SK-N-SH treated with all-trans-retinoic acid at 6 μM for 48 hours (cell line): ENCODE measurements around the gene CHRNA4.

Experiments
- ATAC-seq: fragments of 200-7000 bp; cut with Tn5 transposase; 3 replicates; pipeline ENCODE4 v1.9.1; 2020; ENCODE audit warnings: mild to moderate bottlenecking, moderate library complexity
- ARNTL ChIP-seq: fragments of 450-650 bp; formaldehyde crosslinking; IDR thresholded peaks from 2 replicates; pipeline ENCODE4 v1.5.0; 2020; ENCODE audit warnings: low read depth, mild to moderate bottlenecking, moderate library complexity, borderline replicate concordance
- BACH2 ChIP-seq: fragments of 250-450 bp; sonication (Bioruptor Pico); IDR thresholded peaks from 2 replicates; pipeline ENCODE4 v1.9.0; 2021; ENCODE audit warnings: mild to moderate bottlenecking, borderline replicate concordance
- CSDC2 ChIP-seq: fragments of 250-450 bp; sonication (Bioruptor Pico); IDR thresholded peaks from 2 replicates; pipeline ENCODE4 v1.5.0; 2020; ENCODE audit warnings: mild to moderate bottlenecking, moderate library complexity
- ESRRG ChIP-seq: fragments of 250-450 bp; sonication (Bioruptor Pico); IDR thresholded peaks from 2 replicates; pipeline ENCODE4 v1.6.1; 2021; ENCODE audit warnings: mild to moderate bottlenecking
- GLIS3 ChIP-seq: fragments of 250-450 bp; sonication (Bioruptor Pico); IDR thresholded peaks from 2 replicates; pipeline ENCODE4 v1.5.0; 2020; ENCODE audit warnings: mild to moderate bottlenecking, moderate library complexity
- ISL1 ChIP-seq: fragments of 250-450 bp; sonication (Bioruptor Pico); IDR thresholded peaks from 2 replicates; pipeline ENCODE4 v2.1.2; 2022; ENCODE audit warnings: mild to moderate bottlenecking, moderate library complexity
- OSR1 ChIP-seq: fragments of 250-450 bp; sonication (Bioruptor Pico); IDR thresholded peaks from 2 replicates; pipeline ENCODE4 v1.8.0; 2022; ENCODE audit warnings: moderate library complexity, mild to moderate bottlenecking, inconsistent platforms
- PPARA ChIP-seq: fragments of 250-450 bp; sonication (Bioruptor Pico); IDR thresholded peaks from 2 replicates; pipeline ENCODE4 v1.5.0; 2020; ENCODE audit warnings: mild to moderate bottlenecking, borderline replicate concordance
- RARB ChIP-seq: fragments of 250-450 bp; sonication (Bioruptor Pico); IDR thresholded peaks from 2 replicates; pipeline ENCODE4 v1.8.0; 2021; ENCODE audit warnings: mild to moderate bottlenecking, moderate library complexity
- SNAI2 ChIP-seq: fragments of 250-450 bp; sonication (Bioruptor Pico); IDR thresholded peaks from 2 replicates; pipeline ENCODE4 v1.5.0; 2020; ENCODE audit warnings: mild to moderate bottlenecking, moderate library complexity
- TCF4 ChIP-seq: fragments of 250-450 bp; sonication (Bioruptor Pico); IDR thresholded peaks from 2 replicates; pipeline ENCODE4 v1.8.0; 2021; ENCODE audit warnings: mild to moderate bottlenecking, moderate library complexity, borderline replicate concordance
- TOX ChIP-seq: fragments of 250-450 bp; sonication (Bioruptor Pico); IDR thresholded peaks from 2 replicates; pipeline ENCODE4 v1.8.0; 2021; ENCODE audit warnings: mild to moderate bottlenecking, moderate library complexity, borderline replicate concordance
- ZC3H10 ChIP-seq: fragments of 250-450 bp; sonication (Bioruptor Pico); IDR thresholded peaks from 2 replicates; pipeline ENCODE4 v1.5.1; 2021; ENCODE audit warnings: mild to moderate bottlenecking, moderate library complexity
- ZFP3 ChIP-seq: fragments of 250-450 bp; sonication (Bioruptor Pico); IDR thresholded peaks from 2 replicates; pipeline ENCODE4 v1.5.0; 2020; ENCODE audit warnings: mild to moderate bottlenecking, moderate library complexity
- ZFP30 ChIP-seq: fragments of 450-650 bp; formaldehyde crosslinking; IDR thresholded peaks from 2 replicates; pipeline ENCODE4 v1.5.0; 2022; ENCODE audit warnings: mild to moderate bottlenecking, moderate library complexity
- ZNF565 ChIP-seq: fragments of 450-650 bp; formaldehyde crosslinking; conservative IDR thresholded peaks from 2 replicates; pipeline ENCODE4 v1.5.0; 2020; ENCODE audit warnings: low read depth, mild to moderate bottlenecking, moderate library complexity
- ZNF70 ChIP-seq: fragments of 450-650 bp; formaldehyde crosslinking; IDR thresholded peaks from 2 replicates; pipeline ENCODE4 v1.5.0; 2020; ENCODE audit warnings: mild to moderate bottlenecking, moderate library complexity
- ZNF8 ChIP-seq: fragments of 450-650 bp; formaldehyde crosslinking; IDR thresholded peaks from 2 replicates; pipeline ENCODE4 v1.5.0; 2020; ENCODE audit warnings: mild to moderate bottlenecking, moderate library complexity
- TF ChIP-seq, protein P1 (sequence below): fragments of 250-450 bp; sonication (Bioruptor Pico); IDR thresholded peaks from 2 replicates; pipeline ENCODE4 v1.5.1; 2020; ENCODE audit warnings: low read depth, mild to moderate bottlenecking, moderate library complexity
- TF ChIP-seq, protein P2 (sequence below): fragments of 250-450 bp; sonication (Bioruptor Pico); IDR thresholded peaks from 2 replicates; pipeline ENCODE4 v1.8.0; 2021; ENCODE audit warnings: low read depth, mild to moderate bottlenecking, moderate library complexity, borderline replicate concordance
- TF ChIP-seq, protein P3 (sequence below): fragments of 250-450 bp; sonication (Bioruptor Pico); IDR thresholded peaks from 2 replicates; pipeline ENCODE4 v1.8.0; 2020; ENCODE audit warnings: mild to moderate bottlenecking, moderate library complexity, borderline replicate concordance
- TF ChIP-seq, protein P4 (sequence below): fragments of 250-450 bp; sonication (Bioruptor Pico); IDR thresholded peaks from 2 replicates; pipeline ENCODE4 v1.5.0; 2020; ENCODE audit warnings: mild to moderate bottlenecking, moderate library complexity

Gene CHRNA4

DNA sequence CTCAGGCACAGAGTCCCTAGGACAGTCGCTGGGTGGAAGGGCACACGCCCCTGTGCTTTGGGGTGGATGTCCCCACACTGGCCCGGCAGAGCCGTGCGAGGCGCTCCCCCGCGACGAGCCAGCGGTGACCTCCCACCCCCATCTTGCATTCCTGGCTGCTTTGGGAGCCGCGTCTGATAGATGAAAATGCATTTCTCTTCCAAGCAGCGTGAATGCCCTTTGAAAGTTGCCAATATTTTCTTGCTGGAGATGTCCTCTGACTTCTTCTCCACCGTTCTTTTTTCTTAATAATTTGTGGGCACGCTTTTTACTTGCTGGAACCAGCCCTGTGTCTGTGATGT is 38.2 kb downstream of the CHRNA4 start:
- no peak for ATAC-seq
- TF ChIP-seq ARNTL (CRISPR knock-in tag) (no peak), OSR1 (no peak), ESRRG (CRISPR knock-in tag) (no peak), TOX (CRISPR knock-in tag) (no peak), ZNF8 (no peak), ZC3H10 (CRISPR knock-in tag) (no peak), GLIS3 (CRISPR knock-in tag) (no peak), RARB (CRISPR knock-in tag) (no peak), CSDC2 (no peak), ZFP30 (CRISPR knock-in tag) (no peak), ZFP3 (CRISPR knock-in tag) (no peak), SNAI2 (CRISPR knock-in tag) (no peak), ZNF565 (CRISPR knock-in tag) (no peak), ZNF70 (CRISPR knock-in tag) (no peak), TCF4 (no peak)
- TF ChIP-seq, protein P1, sequence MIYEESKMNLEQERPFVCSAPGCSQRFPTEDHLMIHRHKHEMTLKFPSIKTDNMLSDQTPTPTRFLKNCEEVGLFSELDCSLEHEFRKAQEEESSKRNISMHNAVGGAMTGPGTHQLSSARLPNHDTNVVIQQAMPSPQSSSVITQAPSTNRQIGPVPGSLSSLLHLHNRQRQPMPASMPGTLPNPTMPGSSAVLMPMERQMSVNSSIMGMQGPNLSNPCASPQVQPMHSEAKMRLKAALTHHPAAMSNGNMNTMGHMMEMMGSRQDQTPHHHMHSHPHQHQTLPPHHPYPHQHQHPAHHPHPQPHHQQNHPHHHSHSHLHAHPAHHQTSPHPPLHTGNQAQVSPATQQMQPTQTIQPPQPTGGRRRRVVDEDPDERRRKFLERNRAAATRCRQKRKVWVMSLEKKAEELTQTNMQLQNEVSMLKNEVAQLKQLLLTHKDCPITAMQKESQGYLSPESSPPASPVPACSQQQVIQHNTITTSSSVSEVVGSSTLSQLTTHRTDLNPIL, result no peak
- TF ChIP-seq, protein P2, sequence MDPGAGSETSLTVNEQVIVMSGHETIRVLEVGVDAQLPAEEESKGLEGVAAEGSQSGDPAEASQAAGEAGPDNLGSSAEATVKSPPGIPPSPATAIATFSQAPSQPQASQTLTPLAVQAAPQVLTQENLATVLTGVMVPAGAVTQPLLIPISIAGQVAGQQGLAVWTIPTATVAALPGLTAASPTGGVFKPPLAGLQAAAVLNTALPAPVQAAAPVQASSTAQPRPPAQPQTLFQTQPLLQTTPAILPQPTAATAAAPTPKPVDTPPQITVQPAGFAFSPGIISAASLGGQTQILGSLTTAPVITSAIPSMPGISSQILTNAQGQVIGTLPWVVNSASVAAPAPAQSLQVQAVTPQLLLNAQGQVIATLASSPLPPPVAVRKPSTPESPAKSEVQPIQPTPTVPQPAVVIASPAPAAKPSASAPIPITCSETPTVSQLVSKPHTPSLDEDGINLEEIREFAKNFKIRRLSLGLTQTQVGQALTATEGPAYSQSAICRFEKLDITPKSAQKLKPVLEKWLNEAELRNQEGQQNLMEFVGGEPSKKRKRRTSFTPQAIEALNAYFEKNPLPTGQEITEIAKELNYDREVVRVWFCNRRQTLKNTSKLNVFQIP (CRISPR knock-in tag), result no peak
- TF ChIP-seq, protein P3, sequence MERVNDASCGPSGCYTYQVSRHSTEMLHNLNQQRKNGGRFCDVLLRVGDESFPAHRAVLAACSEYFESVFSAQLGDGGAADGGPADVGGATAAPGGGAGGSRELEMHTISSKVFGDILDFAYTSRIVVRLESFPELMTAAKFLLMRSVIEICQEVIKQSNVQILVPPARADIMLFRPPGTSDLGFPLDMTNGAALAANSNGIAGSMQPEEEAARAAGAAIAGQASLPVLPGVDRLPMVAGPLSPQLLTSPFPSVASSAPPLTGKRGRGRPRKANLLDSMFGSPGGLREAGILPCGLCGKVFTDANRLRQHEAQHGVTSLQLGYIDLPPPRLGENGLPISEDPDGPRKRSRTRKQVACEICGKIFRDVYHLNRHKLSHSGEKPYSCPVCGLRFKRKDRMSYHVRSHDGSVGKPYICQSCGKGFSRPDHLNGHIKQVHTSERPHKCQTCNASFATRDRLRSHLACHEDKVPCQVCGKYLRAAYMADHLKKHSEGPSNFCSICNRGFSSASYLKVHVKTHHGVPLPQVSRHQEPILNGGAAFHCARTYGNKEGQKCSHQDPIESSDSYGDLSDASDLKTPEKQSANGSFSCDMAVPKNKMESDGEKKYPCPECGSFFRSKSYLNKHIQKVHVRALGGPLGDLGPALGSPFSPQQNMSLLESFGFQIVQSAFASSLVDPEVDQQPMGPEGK (CRISPR knock-in tag), result no peak

DNA sequence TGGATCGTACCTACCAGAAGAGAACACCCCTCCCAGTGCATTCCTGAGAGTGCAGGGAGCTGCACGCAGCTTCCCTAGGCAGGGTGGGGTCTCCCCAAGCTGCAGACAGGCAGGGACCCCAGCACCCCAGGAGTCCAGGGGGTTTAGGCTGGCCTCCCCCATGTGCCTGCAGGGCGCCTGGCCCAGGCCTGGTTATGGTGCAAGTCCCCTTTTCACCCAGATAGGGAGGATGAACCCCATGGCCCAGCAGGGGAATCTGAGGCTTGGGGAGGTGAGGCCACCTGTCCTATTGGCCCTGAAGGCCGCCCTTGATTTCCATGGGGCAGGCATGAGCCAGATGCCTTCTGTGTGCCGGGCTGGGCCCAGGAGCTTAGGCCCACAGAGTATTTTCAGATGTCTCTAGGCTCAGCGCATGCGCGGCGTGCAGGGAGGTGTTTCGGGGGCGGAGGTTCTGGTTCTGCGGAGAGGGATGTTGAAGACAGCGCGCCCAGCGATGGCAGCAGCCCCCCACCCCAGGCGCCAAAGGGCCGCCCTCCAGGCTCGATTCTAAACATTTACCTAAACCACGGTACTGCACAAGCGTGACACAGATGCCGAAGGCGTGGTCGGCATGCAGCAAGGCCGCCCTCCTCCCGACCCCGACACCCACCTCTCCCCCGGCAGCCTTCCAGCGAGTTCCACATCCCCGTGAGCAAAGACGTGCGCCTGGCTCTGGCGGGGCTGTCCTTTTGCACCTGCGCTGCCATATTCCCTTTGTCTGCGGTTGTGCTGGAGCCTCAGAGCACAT is 38.8 kb downstream of the CHRNA4 start:
- no peak for TF ChIP-seq ISL1 (CRISPR knock-in tag)
- no peak for TF ChIP-seq TCF4
- TF ChIP-seq ESRRG (CRISPR knock-in tag), result no peak
- TF ChIP-seq, protein P3 (CRISPR knock-in tag), result no peak
- no peak for ATAC-seq

DNA sequence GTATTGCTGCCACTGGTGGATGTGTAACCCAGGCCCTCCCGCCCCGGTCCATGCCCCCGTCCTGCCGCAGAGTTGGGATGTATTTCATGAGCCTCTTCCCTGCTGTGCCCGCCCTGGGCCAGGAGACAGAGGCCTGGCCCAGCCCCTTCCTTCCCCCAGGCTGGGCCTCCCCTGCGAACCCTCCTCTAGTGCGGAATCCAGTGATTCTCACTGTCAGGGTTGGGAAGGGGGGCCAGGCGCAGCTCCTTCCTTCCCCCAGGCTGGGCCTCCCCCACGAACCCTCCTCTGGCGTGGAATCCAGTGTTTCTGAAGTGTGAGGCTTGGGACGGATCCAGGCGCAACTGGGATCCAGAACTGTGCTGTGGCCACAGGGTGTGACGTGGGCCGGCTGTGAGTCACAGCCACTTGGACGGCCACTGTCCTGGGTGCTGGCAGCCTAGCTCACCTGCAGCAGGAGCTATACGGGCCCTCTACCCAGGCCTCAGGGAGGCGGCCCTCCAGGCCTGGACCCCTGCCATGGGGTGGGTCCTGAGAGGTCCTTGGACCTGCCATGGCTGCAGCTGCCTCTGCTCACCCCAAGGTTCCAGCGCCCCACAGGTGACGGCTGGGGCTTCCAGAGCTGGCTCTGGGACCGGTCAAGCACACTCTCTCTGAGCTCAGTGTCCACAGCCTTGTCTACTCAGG is 39.9 kb downstream of the CHRNA4 start:
- ATAC-seq, result no peak
- no peak for TF ChIP-seq BACH2
- TF ChIP-seq PPARA (CRISPR knock-in tag), result no peak
- no peak for TF ChIP-seq ZFP30 (CRISPR knock-in tag)
- TF ChIP-seq RARB (CRISPR knock-in tag), result no peak
- TF ChIP-seq TOX (CRISPR knock-in tag), result no peak
- TF ChIP-seq, protein P1, result no peak
- no peak for TF ChIP-seq ZNF565 (CRISPR knock-in tag)
- TF ChIP-seq, protein P4, sequence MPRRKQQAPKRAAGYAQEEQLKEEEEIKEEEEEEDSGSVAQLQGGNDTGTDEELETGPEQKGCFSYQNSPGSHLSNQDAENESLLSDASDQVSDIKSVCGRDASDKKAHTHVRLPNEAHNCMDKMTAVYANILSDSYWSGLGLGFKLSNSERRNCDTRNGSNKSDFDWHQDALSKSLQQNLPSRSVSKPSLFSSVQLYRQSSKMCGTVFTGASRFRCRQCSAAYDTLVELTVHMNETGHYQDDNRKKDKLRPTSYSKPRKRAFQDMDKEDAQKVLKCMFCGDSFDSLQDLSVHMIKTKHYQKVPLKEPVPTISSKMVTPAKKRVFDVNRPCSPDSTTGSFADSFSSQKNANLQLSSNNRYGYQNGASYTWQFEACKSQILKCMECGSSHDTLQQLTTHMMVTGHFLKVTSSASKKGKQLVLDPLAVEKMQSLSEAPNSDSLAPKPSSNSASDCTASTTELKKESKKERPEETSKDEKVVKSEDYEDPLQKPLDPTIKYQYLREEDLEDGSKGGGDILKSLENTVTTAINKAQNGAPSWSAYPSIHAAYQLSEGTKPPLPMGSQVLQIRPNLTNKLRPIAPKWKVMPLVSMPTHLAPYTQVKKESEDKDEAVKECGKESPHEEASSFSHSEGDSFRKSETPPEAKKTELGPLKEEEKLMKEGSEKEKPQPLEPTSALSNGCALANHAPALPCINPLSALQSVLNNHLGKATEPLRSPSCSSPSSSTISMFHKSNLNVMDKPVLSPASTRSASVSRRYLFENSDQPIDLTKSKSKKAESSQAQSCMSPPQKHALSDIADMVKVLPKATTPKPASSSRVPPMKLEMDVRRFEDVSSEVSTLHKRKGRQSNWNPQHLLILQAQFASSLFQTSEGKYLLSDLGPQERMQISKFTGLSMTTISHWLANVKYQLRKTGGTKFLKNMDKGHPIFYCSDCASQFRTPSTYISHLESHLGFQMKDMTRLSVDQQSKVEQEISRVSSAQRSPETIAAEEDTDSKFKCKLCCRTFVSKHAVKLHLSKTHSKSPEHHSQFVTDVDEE (CRISPR knock-in tag), result no peak
- TF ChIP-seq ESRRG (CRISPR knock-in tag), result no peak
- no peak for TF ChIP-seq CSDC2
- TF ChIP-seq OSR1, result no peak
- TF ChIP-seq, protein P3 (CRISPR knock-in tag), result no peak
